Measurements from ENCODE around the gene DUSP2. TPM values are rescaled to one million over a fixed set of nuclear protein-coding genes. Genes with fewer than 3 reads are reported as not detected.

The DUSP2 gene
- total and polyA plus RNA-seq, 2 experiments from 2014 or later, result 6.6 to 13.0 TPM

DNA sequence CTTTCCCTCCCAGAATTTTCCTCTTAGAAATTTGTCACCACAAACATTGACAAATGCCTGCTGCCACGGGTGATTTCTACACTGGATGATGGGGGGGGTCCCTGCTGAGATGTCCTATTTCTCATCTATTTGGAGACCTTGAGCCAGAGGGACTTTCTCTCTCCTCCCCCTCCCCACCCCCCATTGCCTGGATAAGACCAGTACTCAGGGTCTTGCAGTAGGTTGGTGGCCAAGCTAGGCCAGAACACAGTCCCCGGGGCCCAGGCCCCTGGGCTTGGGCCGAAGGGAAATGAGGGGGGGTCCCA, 560 bp upstream of the DUSP2 start:
- no peaks in the 10 kb centered on the region; the same call in none of the 2 replicates for H3F3A ChIP-seq (replicated peaks; ENCODE audit: low read depth)
- DNase-seq (ENCODE audit: low spot score), result no peak
- ATAC-seq, result no peak
- Mint-ChIP-seq H3K27ac (no peak overlapping the region), H3K4me3 (peak overlapping the region; percentile 62), H3K4me1 (peaks cover 29% of the 10 kb centered on the region), H3K27me3 (ENCODE audit: insufficient read depth, low read depth, poor library complexity) (peaks cover 30% of the 10 kb centered on the region), H3K9me3 (peaks cover 2% of the 10 kb centered on the region; the same call in 1 of the 3 replicates), H3K36me3 (ENCODE audit: low read depth) (peaks cover 15% of the 10 kb centered on the region; the same call in 2 of the 3 replicates)
- H3K27me3 ChIP-seq (ENCODE audit: insufficient read depth), result peaks cover 30% of the 10 kb centered on the region
- no peaks in the 10 kb centered on the region for H4K20me1 ChIP-seq (replicated peaks; ENCODE audit: insufficient read depth)
- no peaks in the 10 kb centered on the region for H3K79me2 ChIP-seq (replicated peaks; ENCODE audit: insufficient read depth)
- H2AFZ ChIP-seq, result no peak overlapping the region
- H3K4me1 ChIP-seq (ENCODE audit: insufficient read depth), result peaks cover 25% of the 10 kb centered on the region
- H3K36me3 ChIP-seq (ENCODE audit: insufficient read depth), result no peaks in the 10 kb centered on the region
- no peak overlapping the region for H3K27ac ChIP-seq (ENCODE audit: low read depth)
- peak overlapping the region; percentile 59 for H3K4me3 ChIP-seq
- TF ChIP-seq REST (IDR thresholded peaks at IDR 0.05; ENCODE audit: unreplicated experiment), result no peak
- peak; percentile 40 for TF ChIP-seq EZH2 (IDR thresholded peaks at IDR 0.05; ENCODE audit: low read depth, unreplicated experiment)
- peak overlapping the region; percentile 81 for H3K4me2 ChIP-seq
- H3K9me2 ChIP-seq (ENCODE audit: insufficient read depth), result no peaks in the 10 kb centered on the region

DNA sequence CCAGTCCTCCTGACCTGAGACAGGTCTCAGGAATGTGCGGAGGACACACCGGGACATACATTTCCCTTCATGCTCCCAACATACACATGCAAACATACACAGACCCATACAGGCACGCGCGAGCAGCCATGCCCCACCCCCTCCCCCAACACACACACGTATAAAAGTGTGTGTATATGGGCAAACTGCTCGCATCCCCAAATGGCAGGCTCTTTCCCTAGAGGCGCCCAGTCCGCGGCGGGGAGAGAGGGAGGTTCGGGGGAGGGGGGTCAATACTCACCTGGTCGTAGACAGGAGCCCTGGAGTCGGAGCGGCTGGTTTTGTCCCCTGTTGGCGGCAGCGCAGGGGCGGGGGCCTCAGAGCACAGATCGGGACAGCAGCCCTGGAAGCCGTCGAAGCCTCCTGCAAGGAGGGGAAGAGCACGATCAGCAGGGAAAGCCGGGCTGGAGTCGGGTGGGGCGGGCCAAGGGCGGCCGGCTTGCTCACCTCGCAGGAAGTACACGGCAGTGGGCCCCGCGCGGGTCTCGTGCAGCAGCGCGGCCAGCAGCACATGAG, 682 bp downstream of the DUSP2 start:
- Histone ChIP-seq H3K9me2 (ENCODE audit: insufficient read depth) (no peaks in the 10 kb centered on the region), H2AFZ (peak overlapping the region; percentile 86), H3K36me3 (ENCODE audit: insufficient read depth) (no peaks in the 10 kb centered on the region), H3K4me1 (ENCODE audit: insufficient read depth) (peaks cover 25% of the 10 kb centered on the region), H3F3A (replicated peaks; ENCODE audit: low read depth) (no peaks in the 10 kb centered on the region; the same call in none of the 2 replicates), H3K27ac (ENCODE audit: low read depth) (no peak overlapping the region), H3K4me2 (peak overlapping the region; percentile 81), H4K20me1 (replicated peaks; ENCODE audit: insufficient read depth) (no peaks in the 10 kb centered on the region), H3K27me3 (ENCODE audit: insufficient read depth) (peaks cover 30% of the 10 kb centered on the region), H3K79me2 (replicated peaks; ENCODE audit: insufficient read depth) (no peaks in the 10 kb centered on the region), H3K4me3 (peak overlapping the region; percentile 59)
- H3K36me3 Mint-ChIP-seq (ENCODE audit: low read depth), result peaks cover 15% of the 10 kb centered on the region; the same call in 2 of the 3 replicates
- H3K9me3 Mint-ChIP-seq, result peaks cover 2% of the 10 kb centered on the region; the same call in 1 of the 3 replicates
- no peak overlapping the region; the same call in 1 of the 2 replicates for H3K27ac Mint-ChIP-seq
- ATAC-seq (peak; percentile 2), DNase-seq (ENCODE audit: low spot score) (peak; percentile 45)
- H3K27me3 Mint-ChIP-seq (ENCODE audit: insufficient read depth, low read depth, poor library complexity), result peaks cover 26% of the 10 kb centered on the region
- peaks cover 29% of the 10 kb centered on the region for H3K4me1 Mint-ChIP-seq
- H3K4me3 Mint-ChIP-seq, result peak overlapping the region; percentile 88
- TF ChIP-seq POLR2AphosphoS5 (IDR thresholded peaks at IDR 0.05; ENCODE audit: low read depth) (no peak), EZH2 (IDR thresholded peaks at IDR 0.05; ENCODE audit: low read depth, unreplicated experiment) (no peak), STAT1 (IDR thresholded peaks at IDR 0.05; ENCODE audit: unreplicated experiment) (no peak), EZH2phosphoT487 (IDR thresholded peaks at IDR 0.05; ENCODE audit: unreplicated experiment) (no peak), CREB1 (CRISPR knock-in tag; IDR thresholded peaks at IDR 0.05; ENCODE audit: low read depth) (no peak), CTCF (conservative IDR thresholded peaks at IDR 0.05; ENCODE audit: low read depth in 2 of 2) (no peak), JUNB (IDR thresholded peaks at IDR 0.05; ENCODE audit: unreplicated experiment) (no peak), REST (IDR thresholded peaks at IDR 0.05; ENCODE audit: unreplicated experiment) (no peak), ZNF114 (CRISPR knock-in tag; IDR thresholded peaks at IDR 0.05) (no peak), ETS1 (IDR thresholded peaks at IDR 0.05) (no peak)

Measured in GM23338 (cell line).